Sigmoid colon (tissue), 4 donors: ENCODE data around the gene IGIP.

ENCODE experiments used
- CTCF ChIP-seq, 4 experiments: fragments of 450-650 bp in 3 of 4; fragments of 200-600 bp in 1 of 4; IDR thresholded peaks; one replicate each; pipeline ENCODE4 v1.5.1; 2016 to 2019; ENCODE audit warnings: antibody characterized with exemption in 4 of 4, mild to moderate bottlenecking in 3 of 4, moderate library complexity in 2 of 4
- EP300 ChIP-seq, 4 donors: sonication (generic); formaldehyde crosslinking; IDR thresholded peaks; one replicate each; pipeline ENCODE4 v1.6.1; 2017; ENCODE audit warnings: antibody characterized with exemption in 4 of 4
- POLR2A ChIP-seq, 2 donors: fragments of 450-650 bp; IDR thresholded peaks; one replicate each; pipeline ENCODE4 v1.6.1; 2016; ENCODE audit warnings: antibody characterized with exemption in 2 of 2, mild to moderate bottlenecking in 2 of 2, moderate library complexity in 2 of 2

- TF ChIP-seq CTCF (IDR thresholded peaks at IDR 0.05) (no peak), POLR2A (IDR thresholded peaks at IDR 0.05) (no peak), EP300 (IDR thresholded peaks at IDR 0.05) (no peak)
These were observed 10.9 kb downstream of the IGIP start for GRCh38 chr5:140136624-140137023.
